ENCODE measurements around the gene PRR35.

Gene PRR35

DNA sequence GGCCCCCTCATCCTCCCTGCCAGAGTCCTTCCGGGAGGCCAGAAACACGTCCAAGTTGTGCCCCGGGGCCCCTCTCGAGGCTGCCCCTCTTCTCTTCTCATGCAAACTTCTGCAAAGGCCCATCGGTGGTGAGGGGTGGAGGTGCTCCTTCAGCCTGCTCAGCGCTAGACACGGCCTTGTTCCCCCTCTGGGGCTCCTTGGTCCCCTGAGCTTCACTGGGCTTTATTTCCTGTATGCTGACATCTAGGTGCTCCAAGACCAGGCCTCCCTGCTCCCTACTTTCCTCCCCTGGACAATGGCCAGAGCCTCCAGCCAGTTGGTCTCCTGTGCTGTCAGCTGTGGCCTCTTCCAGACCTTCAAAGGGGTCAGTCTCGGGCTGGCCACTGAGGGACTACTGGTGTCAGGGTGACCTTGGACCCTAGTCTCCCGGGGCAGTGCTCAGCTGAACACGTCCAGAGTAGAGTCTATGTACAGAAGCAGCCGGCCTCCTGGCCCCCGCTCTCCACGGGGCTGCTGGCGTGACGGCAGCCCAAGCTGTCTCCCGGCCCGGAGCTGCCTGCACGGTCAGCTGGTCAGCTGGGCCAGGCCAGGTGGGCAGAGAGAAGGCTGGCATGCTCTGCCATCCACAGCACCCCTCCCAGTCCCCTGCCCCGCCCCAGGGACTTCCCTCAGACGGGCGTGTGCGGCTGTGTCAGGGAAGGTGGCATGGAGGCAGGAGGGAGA lies 1.7 kb upstream of the PRR35 start:
- DNase-seq (ENCODE audit: low read depth, low spot score): no peak
- TF ChIP-seq, protein P1, sequence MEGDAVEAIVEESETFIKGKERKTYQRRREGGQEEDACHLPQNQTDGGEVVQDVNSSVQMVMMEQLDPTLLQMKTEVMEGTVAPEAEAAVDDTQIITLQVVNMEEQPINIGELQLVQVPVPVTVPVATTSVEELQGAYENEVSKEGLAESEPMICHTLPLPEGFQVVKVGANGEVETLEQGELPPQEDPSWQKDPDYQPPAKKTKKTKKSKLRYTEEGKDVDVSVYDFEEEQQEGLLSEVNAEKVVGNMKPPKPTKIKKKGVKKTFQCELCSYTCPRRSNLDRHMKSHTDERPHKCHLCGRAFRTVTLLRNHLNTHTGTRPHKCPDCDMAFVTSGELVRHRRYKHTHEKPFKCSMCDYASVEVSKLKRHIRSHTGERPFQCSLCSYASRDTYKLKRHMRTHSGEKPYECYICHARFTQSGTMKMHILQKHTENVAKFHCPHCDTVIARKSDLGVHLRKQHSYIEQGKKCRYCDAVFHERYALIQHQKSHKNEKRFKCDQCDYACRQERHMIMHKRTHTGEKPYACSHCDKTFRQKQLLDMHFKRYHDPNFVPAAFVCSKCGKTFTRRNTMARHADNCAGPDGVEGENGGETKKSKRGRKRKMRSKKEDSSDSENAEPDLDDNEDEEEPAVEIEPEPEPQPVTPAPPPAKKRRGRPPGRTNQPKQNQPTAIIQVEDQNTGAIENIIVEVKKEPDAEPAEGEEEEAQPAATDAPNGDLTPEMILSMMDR (IDR thresholded peaks at IDR 0.05; ENCODE audit: low read depth, low read length): no peak
- in situ Hi-C loops (cut with HindIII; ENCODE audit: low sequenced_read_pairs): no loop called here
- no peak overlapping the region for H3K4me3 ChIP-seq (ENCODE audit: low read depth, low read length)

DNA sequence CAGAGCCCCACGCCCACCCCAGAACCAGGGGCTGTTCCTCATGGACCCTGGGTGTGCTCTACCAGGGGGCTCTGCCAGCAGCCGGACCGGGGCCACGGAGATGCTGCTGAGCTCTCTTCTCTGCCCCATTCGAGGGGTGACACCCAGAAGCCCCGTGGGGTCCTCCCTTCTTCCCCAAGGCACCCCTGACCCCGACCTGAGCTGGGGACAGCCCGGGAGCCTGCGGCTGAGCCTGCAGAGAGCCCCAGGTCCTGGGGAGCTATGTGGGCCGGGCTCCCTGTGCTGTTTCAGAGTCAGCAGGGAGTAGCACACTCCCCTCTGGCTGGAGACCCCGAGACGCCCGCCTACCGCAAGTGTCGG lies 1.2 kb upstream of the PRR35 start:
- no peak overlapping the region for H3K4me3 ChIP-seq (ENCODE audit: low read depth, low read length)
- TF ChIP-seq, protein P1 (IDR thresholded peaks at IDR 0.05; ENCODE audit: low read depth, low read length): no peak
- in situ Hi-C loops (cut with HindIII; ENCODE audit: low sequenced_read_pairs): no loop called here
- DNase-seq (ENCODE audit: low read depth, low spot score): no peak

DNA sequence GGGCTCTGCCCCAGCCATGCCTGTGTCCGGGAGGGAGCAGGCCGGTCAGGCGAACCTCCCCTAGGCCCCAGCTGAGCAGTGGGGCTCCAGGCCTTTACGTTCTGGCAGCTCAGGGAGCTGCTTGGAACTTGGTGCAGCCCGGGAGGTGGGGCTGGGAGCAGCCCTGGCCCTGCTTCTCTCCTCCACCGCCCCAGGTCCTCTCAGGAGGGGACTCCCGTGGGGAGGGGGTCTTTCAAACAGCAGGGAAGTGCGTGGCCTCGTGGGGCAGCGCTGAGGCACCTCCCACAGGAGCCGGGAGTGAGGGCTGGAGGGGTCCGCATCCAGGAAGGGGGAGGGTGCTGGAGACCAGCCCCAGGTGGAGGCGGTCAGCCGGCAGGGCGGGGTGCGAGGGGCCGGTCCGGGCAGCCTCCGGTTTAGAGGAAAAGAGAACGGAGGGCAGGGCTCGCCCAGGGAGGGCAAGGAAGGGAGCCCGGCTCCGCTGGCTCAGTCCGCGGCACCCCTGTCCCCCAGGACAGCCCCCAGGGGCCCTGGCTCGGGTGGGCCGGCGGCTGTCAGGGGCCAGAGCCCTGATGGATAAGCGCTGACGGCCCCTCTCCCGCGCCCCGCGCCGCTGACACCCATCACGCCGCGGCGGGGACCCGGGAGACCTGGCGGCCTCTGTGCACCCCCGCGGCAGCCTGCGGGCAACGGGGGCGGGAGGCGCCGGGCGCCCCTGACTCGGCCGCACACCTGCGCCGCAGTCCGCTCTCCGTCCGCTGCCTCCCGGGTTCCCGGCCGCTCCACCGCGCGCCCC lies 587 bp upstream of the PRR35 start:
- DNase-seq (ENCODE audit: low read depth, low spot score): no peak
- in situ Hi-C loops (cut with HindIII; ENCODE audit: low sequenced_read_pairs): no loop called here
- H3K4me3 ChIP-seq (ENCODE audit: low read depth, low read length): no peak overlapping the region
- TF ChIP-seq, protein P1 (IDR thresholded peaks at IDR 0.05; ENCODE audit: low read depth, low read length): no peak

DNA sequence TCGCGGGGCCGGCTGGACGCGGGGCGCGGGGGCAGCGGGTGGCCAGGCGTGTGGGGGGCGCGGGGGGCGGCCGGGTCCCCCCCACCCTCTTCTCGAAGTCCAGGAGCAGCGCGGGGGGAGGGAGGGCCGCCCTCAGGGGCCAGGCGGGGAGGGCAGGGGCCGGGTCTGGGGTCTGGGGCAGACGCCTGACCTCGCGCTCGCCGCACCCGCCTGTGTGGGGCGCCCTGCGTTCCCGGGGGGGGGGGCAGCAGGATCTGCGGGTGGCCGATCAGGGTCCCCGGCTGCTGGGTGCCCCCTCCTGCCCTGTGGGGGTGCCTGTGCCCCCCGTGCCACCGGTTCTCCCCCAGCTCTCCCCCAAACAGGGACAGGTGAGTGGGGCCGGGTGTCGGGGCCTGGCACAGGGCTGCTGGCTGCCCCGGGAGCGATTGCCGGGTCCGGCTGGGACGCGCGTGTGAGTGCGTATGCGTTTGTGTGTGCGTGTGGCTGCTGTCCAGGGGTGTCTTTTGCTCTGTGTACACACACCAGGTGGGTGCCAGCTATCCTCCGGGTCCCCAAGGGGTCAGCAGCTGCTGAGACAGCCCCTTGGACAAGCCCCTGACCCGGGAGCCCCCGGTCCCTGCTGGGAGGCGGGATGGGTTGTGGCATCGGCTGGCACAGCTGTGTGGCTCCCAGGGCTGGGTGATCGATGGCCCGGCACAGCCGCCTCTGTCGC lies 663 bp downstream of the PRR35 start:
- no peak overlapping the region for H3K4me3 ChIP-seq (ENCODE audit: low read depth, low read length)
- TF ChIP-seq, protein P1 (IDR thresholded peaks at IDR 0.05; ENCODE audit: low read depth, low read length): no peak
- in situ Hi-C loops (cut with HindIII; ENCODE audit: low sequenced_read_pairs): no loop called here
- DNase-seq (ENCODE audit: low read depth, low spot score): no peak

DNA sequence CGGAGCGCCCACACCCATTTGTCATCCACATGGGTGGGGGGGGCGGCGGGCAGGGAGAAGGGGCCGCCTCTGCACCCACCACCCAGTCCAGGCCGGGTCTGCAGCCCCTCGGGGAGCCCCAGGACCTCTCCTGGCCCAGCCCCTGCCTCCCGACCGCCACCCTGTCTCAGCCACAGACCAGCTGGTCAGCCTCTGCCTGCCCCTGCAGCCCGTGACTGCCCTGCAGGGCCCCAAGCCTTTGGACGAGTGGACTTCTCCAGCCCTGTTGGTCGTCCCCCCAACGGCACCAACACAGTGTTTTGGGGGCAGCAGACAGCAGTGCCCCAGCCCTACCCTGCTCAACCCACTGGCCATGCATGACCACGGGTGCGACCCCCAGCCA lies 1.2 kb downstream of the PRR35 start:
- DNase-seq (ENCODE audit: low read depth, low spot score): no peak
- TF ChIP-seq, protein P1 (IDR thresholded peaks at IDR 0.05; ENCODE audit: low read depth, low read length): no peak
- no peak overlapping the region for H3K4me3 ChIP-seq (ENCODE audit: low read depth, low read length)
- in situ Hi-C loops (cut with HindIII; ENCODE audit: low sequenced_read_pairs): no loop called here

DNA sequence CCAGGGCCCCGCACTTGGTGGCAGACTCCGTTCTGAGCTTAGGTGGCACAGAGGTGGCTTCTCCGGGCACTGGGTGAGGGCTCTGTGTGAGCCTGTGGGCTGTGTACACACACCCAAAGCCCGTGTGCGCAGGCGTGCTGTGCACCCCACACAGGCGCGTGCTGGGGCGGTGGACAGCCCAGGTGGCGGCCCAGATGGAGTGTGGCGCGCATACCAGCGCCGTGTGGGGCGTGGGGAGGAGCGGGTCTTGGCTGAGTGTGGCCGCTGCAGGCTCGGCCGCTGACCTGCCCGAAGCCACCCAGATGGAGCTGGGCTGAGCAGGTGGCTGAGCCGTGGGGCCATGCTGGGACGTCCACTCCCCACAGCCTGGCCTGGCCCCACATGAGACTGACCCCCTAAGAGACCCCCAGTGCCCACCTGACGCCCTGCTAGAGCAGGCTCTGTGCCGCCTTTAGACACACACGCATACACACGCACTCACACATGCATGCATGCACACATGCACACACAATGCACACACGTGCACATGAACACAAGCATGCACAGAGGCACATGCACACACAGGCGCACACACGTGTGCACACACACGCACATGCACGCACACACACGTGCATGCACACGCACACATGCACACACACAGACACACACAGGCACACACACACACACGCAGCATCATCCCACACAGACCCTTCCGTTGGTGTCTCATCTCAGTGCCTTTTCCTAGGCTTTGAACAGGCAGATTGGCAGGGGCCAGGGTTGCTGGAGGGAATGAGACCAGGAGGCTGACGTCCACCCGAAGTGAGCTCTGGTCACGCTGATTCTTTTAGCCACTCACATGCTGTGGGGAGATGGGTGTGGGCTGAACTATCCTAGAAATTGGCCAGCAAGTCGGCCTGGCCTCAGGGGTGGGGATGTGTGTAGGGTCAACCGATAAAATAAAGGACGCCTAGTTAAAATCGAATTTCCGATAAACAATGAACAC lies 2.1 kb downstream of the PRR35 start:
- DNase-seq (ENCODE audit: low read depth, low spot score): no peak
- in situ Hi-C loops (cut with HindIII; ENCODE audit: low sequenced_read_pairs): no loop called here
- H3K4me3 ChIP-seq (ENCODE audit: low read depth, low read length): no peak overlapping the region
- TF ChIP-seq, protein P1 (IDR thresholded peaks at IDR 0.05; ENCODE audit: low read depth, low read length): no peak
